GM12891 (cell line): ENCODE results near the gene METTL15.
"Not testable (repeated sequence)": the region's sequence is repeated elsewhere in the genome, so short reads cannot be mapped to it uniquely, and the experiment has no call there.

ENCODE experiments used
- DNase-seq: peaks from one replicate; pipeline ENCODE4 v3.0.0; 2011; ENCODE audit warnings: low spot score; ENCODE audit not compliant: insufficient read length
- FAIRE-seq: peaks from 2 replicates; lab custom pipeline; 2011; peaks lifted over from hg19 to GRCh38; lab: Jason Lieb, UNC
- PAX5 ChIP-seq: IDR thresholded peaks from 2 replicates; pipeline ENCODE4 v1.6.1; 2011; ENCODE audit warnings: low read length, moderate library complexity, mild to moderate bottlenecking; ENCODE audit not compliant: insufficient read depth, severe bottlenecking
- POLR2A ChIP-seq: IDR thresholded peaks from 2 replicates; pipeline ENCODE4 v1.6.1; 2011; ENCODE audit warnings: low read depth, low read length, control low read depth
- POLR2AphosphoS5 ChIP-seq: IDR thresholded peaks from 2 replicates; pipeline ENCODE4 v1.6.1; 2011; ENCODE audit warnings: low read depth, low read length, control low read depth
- POU2F2 ChIP-seq: IDR thresholded peaks from 2 replicates; pipeline ENCODE4 v1.6.1; 2011; ENCODE audit warnings: low read depth, mild to moderate bottlenecking, control low read depth, low read length, moderate library complexity
- SPI1 ChIP-seq: IDR thresholded peaks from 2 replicates; pipeline ENCODE4 v1.6.1; 2011; ENCODE audit warnings: low read depth, low read length, control low read depth
- TAF1 ChIP-seq: IDR thresholded peaks from 2 replicates; pipeline ENCODE4 v1.6.1; 2011; ENCODE audit warnings: low read depth, low read length, control low read depth

The METTL15 gene

GRCh38 chr11:28090052-28090749, 18.0 kb upstream of the METTL15 start:
- no peak for DNase-seq
- TF ChIP-seq PAX5 (no peak), POLR2A (no peak), POU2F2 (no peak), POLR2AphosphoS5 (no peak), SPI1 (no peak), TAF1 (no peak)
- FAIRE-seq, result no peak

GRCh38 chr11:28092786-28093185, 15.4 kb upstream of the METTL15 start:
- FAIRE-seq (no peak), DNase-seq (no peak)

GRCh38 chr11:28098257-28098656, 9.9 kb upstream of the METTL15 start:
- TF ChIP-seq SPI1 (no peak), POLR2AphosphoS5 (no peak), POLR2A (no peak), POU2F2 (no peak), PAX5 (no peak), TAF1 (no peak)
- FAIRE-seq, result no peak
- no peak for DNase-seq

More at GRCh38 chr11:28092786-28093185, 15.4 kb upstream of the METTL15 start:
- TF ChIP-seq POU2F2 (no peak), PAX5 (no peak)

GRCh38 chr11:28099715-28100114, 8.5 kb upstream of the METTL15 start:
- TF ChIP-seq SPI1, result no peak
- TF ChIP-seq PAX5, result no peak
- no peak for TF ChIP-seq POLR2A
- TF ChIP-seq TAF1, result no peak
- no peak for TF ChIP-seq POU2F2
- TF ChIP-seq POLR2AphosphoS5, result no peak
- FAIRE-seq, result no peak
- no peak for DNase-seq

- FAIRE-seq (no peak), DNase-seq (no peak)
- TF ChIP-seq POLR2A (no peak), TAF1 (no peak), PAX5 (no peak), SPI1 (no peak), POLR2AphosphoS5 (no peak), POU2F2 (no peak)
Measured at GRCh38 chr11:28100665-28101064, 7.5 kb upstream of the METTL15 start.

GRCh38 chr11:28102300-28102699, 5.9 kb upstream of the METTL15 start:
- not testable (repeated sequence) for FAIRE-seq

GRCh38 chr11:28104425-28104824, 3.8 kb upstream of the METTL15 start:
- TF ChIP-seq POU2F2, result no peak
- no peak for FAIRE-seq
- no peak for DNase-seq

More at GRCh38 chr11:28102300-28102699, 5.9 kb upstream of the METTL15 start:
- DNase-seq, result not testable (repeated sequence)

- TF ChIP-seq POU2F2, result no peak
- no peak for TF ChIP-seq POLR2A
- no peak for TF ChIP-seq PAX5
- no peak for TF ChIP-seq SPI1
- TF ChIP-seq TAF1, result no peak
- no peak for TF ChIP-seq POLR2AphosphoS5
- FAIRE-seq (no peak), DNase-seq (no peak)
Measured at GRCh38 chr11:28104984-28105383, 3.2 kb upstream of the METTL15 start.

GRCh38 chr11:28105869-28106268, 2.3 kb upstream of the METTL15 start:
- TF ChIP-seq POU2F2 (no peak), PAX5 (no peak), SPI1 (no peak), POLR2AphosphoS5 (no peak), TAF1 (no peak), POLR2A (no peak)
- DNase-seq (no peak), FAIRE-seq (no peak)

- DNase-seq (no peak), FAIRE-seq (no peak)
- TF ChIP-seq POU2F2 (no peak), SPI1 (no peak), PAX5 (no peak), POLR2A (no peak)
Measured at GRCh38 chr11:28106353-28107043, 1.7 kb upstream of the METTL15 start.
